Glomerular visceral epithelial cell (primary cell): ENCODE results near the gene SEPTIN10.

Experiments used
- DNase-seq: peaks from one replicate; pipeline ENCODE4 v3.0.0-alpha.2; 2016; ENCODE audit errors: extremely low spot score

The SEPTIN10 gene

GRCh38 chr2:109523121-109523520, 90.6 kb downstream of the SEPTIN10 start:
- no peak for DNase-seq

- DNase-seq: no peak
Observed at GRCh38 chr2:109522063-109522374, 91.7 kb downstream of the SEPTIN10 start.

GRCh38 chr2:109521233-109522062, 92.3 kb downstream of the SEPTIN10 start:
- no peak for DNase-seq

- DNase-seq: no peak
Observed at GRCh38 chr2:109519513-109519912, 94.3 kb downstream of the SEPTIN10 start.

DNA sequence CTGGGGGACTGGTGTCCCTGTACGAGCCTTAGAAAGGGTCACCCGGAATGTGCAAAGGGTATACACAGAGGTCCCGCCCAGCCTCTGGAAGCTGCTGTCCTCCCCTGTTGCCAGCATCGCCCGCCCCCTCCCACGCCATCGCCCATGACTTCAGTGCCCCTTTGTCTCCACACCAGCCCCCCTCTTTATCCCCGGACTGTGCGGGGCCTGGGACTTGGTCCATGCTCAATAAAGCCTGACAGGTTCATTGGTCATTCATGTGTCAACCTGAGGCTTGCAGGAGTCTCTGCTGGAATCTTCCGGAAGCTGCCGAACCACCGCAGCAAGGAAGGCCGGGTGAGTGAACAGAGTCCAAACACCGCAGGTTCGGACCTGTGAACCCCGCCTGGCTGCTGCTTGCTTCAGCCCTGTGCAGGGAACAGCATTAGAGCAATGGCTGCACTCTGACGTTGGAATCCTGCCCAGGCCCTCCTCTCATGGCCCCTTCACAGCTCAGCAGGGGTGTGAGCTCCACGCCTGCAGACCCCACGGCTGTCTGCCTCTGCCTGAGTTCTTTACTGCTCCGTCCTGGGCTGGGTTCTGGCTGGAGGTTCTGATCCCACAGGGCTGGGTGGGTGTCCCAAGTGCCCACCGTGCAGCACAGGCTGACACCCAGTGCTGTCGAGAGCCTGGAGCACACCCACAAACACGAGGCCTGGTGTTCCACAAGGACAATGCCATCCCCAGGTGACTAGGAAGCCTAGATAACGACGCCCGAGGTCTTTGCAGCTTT, 96.5 kb downstream of the SEPTIN10 start:
- DNase-seq: no peak

GRCh38 chr2:109516445-109517117, 97.2 kb downstream of the SEPTIN10 start:
- peak; percentile 73 for DNase-seq

- DNase-seq: no peak
Observed at GRCh38 chr2:109514857-109515256, 98.9 kb downstream of the SEPTIN10 start.

GRCh38 chr2:109513749-109514588, 99.8 kb downstream of the SEPTIN10 start:
- DNase-seq: peak; percentile 71

GRCh38 chr2:109513230-109513629, 100.5 kb downstream of the SEPTIN10 start:
- no peak for DNase-seq

- DNase-seq: no peak
Observed at GRCh38 chr2:109512076-109512475, 101.7 kb downstream of the SEPTIN10 start.

GRCh38 chr2:109511168-109511567, 102.6 kb downstream of the SEPTIN10 start:
- DNase-seq: no peak

- DNase-seq: peak; percentile 81
Observed at GRCh38 chr2:109510136-109511028, 103.4 kb downstream of the SEPTIN10 start.

DNA sequence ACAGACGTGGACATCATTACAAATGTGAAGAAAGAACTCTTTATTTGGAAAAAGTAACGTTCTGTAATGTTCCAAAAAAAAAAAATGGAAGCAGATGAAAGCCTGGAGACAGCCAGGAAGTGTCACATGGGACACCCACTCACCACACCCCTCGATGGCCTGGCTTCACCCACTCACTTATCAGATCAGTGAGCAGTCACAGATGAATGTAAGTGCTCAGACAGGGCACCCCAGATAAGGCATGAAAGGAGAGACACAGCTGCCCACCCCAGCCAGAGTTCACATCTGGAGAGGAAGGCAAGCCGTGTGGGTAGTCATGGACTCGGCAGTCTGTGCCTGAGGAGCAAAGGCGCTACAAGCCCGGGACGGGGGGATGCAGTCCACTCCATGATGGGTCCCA, 105.2 kb downstream of the SEPTIN10 start:
- no peak for DNase-seq

- no peak for DNase-seq
Observed at GRCh38 chr2:109507828-109508227, 105.9 kb downstream of the SEPTIN10 start.

- no peak for DNase-seq
Observed at GRCh38 chr2:109507217-109507616, 106.5 kb downstream of the SEPTIN10 start.

DNA sequence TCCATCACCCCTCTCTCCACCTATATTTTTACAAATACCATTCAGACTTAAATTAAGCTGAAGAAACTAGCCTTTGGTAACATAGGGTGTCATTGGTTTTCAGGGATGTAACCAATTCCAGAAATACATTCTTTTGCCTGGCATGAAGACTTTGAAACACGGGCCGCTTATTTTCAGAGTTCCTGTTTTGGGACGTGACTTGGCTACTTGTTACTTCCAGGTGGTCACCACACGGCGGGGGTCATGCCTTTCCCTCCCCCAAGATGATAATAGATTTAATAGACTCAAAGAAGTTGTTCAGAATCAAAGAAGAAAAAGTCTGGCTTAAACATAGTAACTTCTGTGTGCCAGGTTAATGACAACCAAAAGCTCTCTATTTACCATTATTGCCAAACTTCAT, 110.6 kb downstream of the SEPTIN10 start:
- no peak for DNase-seq

- DNase-seq: no peak
Observed at GRCh38 chr2:109501461-109501860, 112.3 kb downstream of the SEPTIN10 start.

- DNase-seq: no peak
Observed at GRCh38 chr2:109500910-109501309, 112.9 kb downstream of the SEPTIN10 start.

DNA sequence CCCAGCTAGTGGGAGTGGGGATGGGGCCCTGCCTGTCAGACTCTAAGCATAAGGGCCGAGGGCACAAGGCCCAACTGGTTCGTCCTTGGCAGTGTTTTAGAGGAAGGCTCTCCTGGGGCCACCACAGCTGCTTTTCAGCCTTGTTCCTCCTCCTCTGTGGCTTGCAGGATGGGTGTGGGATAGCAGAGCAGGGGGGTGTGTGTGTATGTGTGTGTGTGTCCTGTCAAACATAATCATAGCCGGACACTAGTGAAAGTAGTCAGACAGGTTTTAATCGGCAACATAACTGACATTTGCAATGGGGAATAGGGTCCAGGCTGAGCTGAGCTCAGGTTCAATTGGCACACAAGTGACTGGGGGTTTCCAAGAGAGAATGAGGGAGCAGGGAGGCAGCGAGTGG, 114.2 kb downstream of the SEPTIN10 start:
- DNase-seq: no peak

GRCh38 chr2:109498906-109499305, 114.9 kb downstream of the SEPTIN10 start:
- DNase-seq: no peak
